Astrocyte (in vitro differentiated cells and primary cell): ENCODE results near the gene VAV1. TPM values are rescaled to one million over a fixed set of nuclear protein-coding genes. Genes with fewer than 3 reads are reported as not detected.
"Not testable (repeated sequence)": the region's sequence is repeated elsewhere in the genome, so short reads cannot be mapped to it uniquely, and the experiment has no call there.

Source experiments
- DNase-seq: peaks from one replicate; pipeline ENCODE4 v3.0.0-alpha.2; 2010; ENCODE audit warnings: low read depth
- FAIRE-seq: peaks from 2 replicates; lab custom pipeline; 2011; peaks lifted over from hg19 to GRCh38; lab: Jason Lieb, UNC
- H2AFZ ChIP-seq: 2 replicates; pipeline ENCODE4 v1.6.0; 2012; ENCODE audit warnings: low read depth, low read length, inconsistent platforms
- H3K27ac ChIP-seq: 2 replicates; pipeline ENCODE4 v1.5.1; 2011; ENCODE audit warnings: low read depth, low read length, inconsistent platforms
- H3K27me3 ChIP-seq: 2 replicates; pipeline ENCODE4 v1.6.0; 2011; ENCODE audit warnings: low read length, inconsistent platforms; ENCODE audit not compliant: insufficient read depth
- H3K36me3 ChIP-seq: 2 replicates; pipeline ENCODE4 v1.5.1; 2011; ENCODE audit warnings: low read length, inconsistent platforms; ENCODE audit not compliant: insufficient read depth
- H3K4me1 ChIP-seq: 2 replicates; pipeline ENCODE4 v1.5.1; 2011; ENCODE audit warnings: low read length, inconsistent platforms; ENCODE audit not compliant: insufficient read depth
- H3K4me2 ChIP-seq: 2 replicates; pipeline ENCODE4 v1.6.0; 2012; ENCODE audit warnings: low read length, inconsistent platforms
- H3K4me3 ChIP-seq: 2 replicates; pipeline ENCODE4 v1.5.1; 2011; ENCODE audit warnings: low read depth, mild to moderate bottlenecking, low read length, inconsistent platforms; ENCODE audit not compliant: insufficient read depth
- H3K79me2 ChIP-seq: 2 replicates; pipeline ENCODE4 v1.6.0; 2012; ENCODE audit warnings: mild to moderate bottlenecking, low read length, inconsistent platforms; ENCODE audit not compliant: insufficient read depth
- H3K9ac ChIP-seq: 2 replicates; pipeline ENCODE4 v1.6.0; 2012; ENCODE audit warnings: mild to moderate bottlenecking, low read length, inconsistent platforms
- H3K9me3 ChIP-seq: 2 replicates; pipeline ENCODE4 v1.5.1; 2012; ENCODE audit warnings: low read depth, mild to moderate bottlenecking, low read length, inconsistent platforms; ENCODE audit not compliant: insufficient read depth
- H4K20me1 ChIP-seq: 2 replicates; pipeline ENCODE4 v1.6.0; 2012; ENCODE audit warnings: low read length, inconsistent platforms; ENCODE audit not compliant: insufficient read depth
- H3K27ac Mint-ChIP-seq: one replicate; pipeline ENCODE4 v1.8.0; 2021; ENCODE audit warnings: mild to moderate bottlenecking, mixed read lengths; ENCODE audit not compliant: unreplicated experiment
- H3K27me3 Mint-ChIP-seq: one replicate; pipeline ENCODE4 v1.8.0; 2021; ENCODE audit warnings: low read depth, mixed read lengths; ENCODE audit not compliant: unreplicated experiment
- H3K36me3 Mint-ChIP-seq: one replicate; pipeline ENCODE4 v1.8.0; 2021; ENCODE audit warnings: low read depth, mixed read lengths; ENCODE audit not compliant: unreplicated experiment
- H3K4me1 Mint-ChIP-seq: one replicate; pipeline ENCODE4 v1.8.0; 2021; ENCODE audit warnings: low read depth, mixed read lengths; ENCODE audit not compliant: unreplicated experiment
- H3K4me3 Mint-ChIP-seq: one replicate; pipeline ENCODE4 v1.8.0; 2021; ENCODE audit warnings: mild to moderate bottlenecking, moderate library complexity, mixed read lengths; ENCODE audit not compliant: unreplicated experiment
- H3K9me3 Mint-ChIP-seq: one replicate; pipeline ENCODE4 v1.8.0; 2021; ENCODE audit warnings: mild to moderate bottlenecking, mixed read lengths; ENCODE audit not compliant: unreplicated experiment
- CTCF ChIP-seq: IDR thresholded peaks from 2 replicates; pipeline ENCODE4 v1.5.1; 2011; ENCODE audit warnings: low read depth, mild to moderate bottlenecking, inconsistent platforms, low read length, moderate library complexity; ENCODE audit not compliant: insufficient read depth
- EZH2 ChIP-seq: IDR thresholded peaks from 2 replicates; pipeline ENCODE4 v1.6.1; 2012; ENCODE audit warnings: mild to moderate bottlenecking, low read length, inconsistent platforms; ENCODE audit not compliant: insufficient read depth
- total RNA-seq: library from RNA; stranded (reverse); gene quantifications from 2 replicates; pipeline ENCODE4 v1.2.1, GENCODE V29; 2021

Gene VAV1
- total RNA-seq, 1 donor from 2014 or later = not detected

GRCh38 chr19:6769006-6769619 lies 3.4 kb upstream of the VAV1 start:
- Histone ChIP-seq H3K4me2 (no peak overlapping the region), H3K27me3 (peaks cover 10% of the 10 kb centered on the region), H3K79me2 (no peaks in the 10 kb centered on the region), H3K27ac (no peak overlapping the region), H3K4me1 (peaks cover 2% of the 10 kb centered on the region), H3K9ac (no peak overlapping the region), H3K4me3 (no peak overlapping the region), H3K36me3 (no peaks in the 10 kb centered on the region), H2AFZ (no peak overlapping the region), H4K20me1 (no peaks in the 10 kb centered on the region), H3K9me3 (no peaks in the 10 kb centered on the region)
- Mint-ChIP-seq H3K9me3 (peaks cover 2% of the 10 kb centered on the region), H3K36me3 (no peaks in the 10 kb centered on the region), H3K4me3 (no peak overlapping the region), H3K27ac (no peak overlapping the region), H3K4me1 (peaks cover 12% of the 10 kb centered on the region), H3K27me3 (peaks cover 29% of the 10 kb centered on the region)
- TF ChIP-seq CTCF (no peak), EZH2 (no peak)
- DNase-seq (no peak), FAIRE-seq (no peak)

GRCh38 chr19:6771648-6772027 lies 870 bp upstream of the VAV1 start:
- not testable (repeated sequence) for H3K4me3 ChIP-seq, H3K27me3 ChIP-seq, FAIRE-seq

GRCh38 chr19:6772866-6773322 lies 386 bp downstream of the VAV1 start:
- H3K36me3 Mint-ChIP-seq = no peaks in the 10 kb centered on the region
- no peaks in the 10 kb centered on the region for H3K36me3 ChIP-seq
- H4K20me1 ChIP-seq = no peaks in the 10 kb centered on the region
- H3K27ac Mint-ChIP-seq = no peak overlapping the region
- H3K79me2 ChIP-seq = no peaks in the 10 kb centered on the region
- H3K4me3 Mint-ChIP-seq = no peak overlapping the region
- H3K27me3 Mint-ChIP-seq = peaks cover 14% of the 10 kb centered on the region
- H3K9ac ChIP-seq = no peak overlapping the region
- no peaks in the 10 kb centered on the region for H3K4me1 Mint-ChIP-seq
- no peak for DNase-seq
- H3K4me1 ChIP-seq = no peaks in the 10 kb centered on the region
- H3K4me3 ChIP-seq = no peak overlapping the region
- H3K9me3 ChIP-seq = no peaks in the 10 kb centered on the region
- H3K27ac ChIP-seq = no peak overlapping the region
- no peaks in the 10 kb centered on the region for H3K27me3 ChIP-seq
- no peak overlapping the region for H2AFZ ChIP-seq
- no peak for TF ChIP-seq CTCF
- no peak for TF ChIP-seq EZH2
- H3K4me2 ChIP-seq = no peak overlapping the region
- FAIRE-seq = no peak
- peaks cover 6% of the 10 kb centered on the region for H3K9me3 Mint-ChIP-seq

More at GRCh38 chr19:6771648-6772027, 870 bp upstream of the VAV1 start:
- H3K27me3 Mint-ChIP-seq = peaks cover 20% of the 10 kb centered on the region
- H3K4me2 ChIP-seq, H4K20me1 ChIP-seq, H3K4me1 ChIP-seq, H3K9ac ChIP-seq, H3K36me3 ChIP-seq, H3K4me1 Mint-ChIP-seq, H2AFZ ChIP-seq, H3K9me3 ChIP-seq, H3K27ac Mint-ChIP-seq, H3K9me3 Mint-ChIP-seq, H3K79me2 ChIP-seq, H3K36me3 Mint-ChIP-seq, H3K27ac ChIP-seq, H3K4me3 Mint-ChIP-seq, DNase-seq: not testable (repeated sequence)
